ENCODE data around the gene TMPRSS7.
"Not testable (repeated sequence)": the region's sequence is repeated elsewhere in the genome, so short reads cannot be mapped to it uniquely, and the experiment has no call there.

The TMPRSS7 gene

GRCh38 chr3:112047264-112047663 lies 12.7 kb downstream of the TMPRSS7 start:
- H3K27ac ChIP-seq: no peak overlapping the region
- no peak for TF ChIP-seq CTCF (conservative IDR thresholded peaks at IDR 0.05)

- no peak for TF ChIP-seq CTCF (conservative IDR thresholded peaks at IDR 0.05)
Measured at GRCh38 chr3:112048911-112049310, 14.4 kb downstream of the TMPRSS7 start.

DNA sequence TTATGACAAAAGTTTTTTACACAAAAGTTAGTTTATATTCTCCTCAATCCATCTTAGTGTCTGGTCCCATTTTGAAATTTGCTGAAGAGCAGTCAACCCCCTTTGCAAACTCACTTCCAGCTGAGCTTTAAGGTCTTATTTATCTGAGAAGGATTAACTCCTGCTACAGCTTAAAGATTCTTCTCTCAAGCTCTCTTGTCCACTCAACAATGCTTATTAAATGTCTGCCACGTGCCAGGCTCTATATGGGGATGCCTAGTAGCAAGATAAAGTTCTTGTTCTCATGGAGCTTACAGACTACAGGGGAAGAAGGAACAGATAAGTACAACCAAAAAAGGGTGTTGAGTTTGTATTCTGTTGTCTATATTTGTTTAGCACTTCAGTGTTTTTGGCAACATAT lies 18.7 kb downstream of the TMPRSS7 start:
- no peak overlapping the region for H3K27ac ChIP-seq
- TF ChIP-seq CTCF (conservative IDR thresholded peaks at IDR 0.05): no peak

More at GRCh38 chr3:112048911-112049310, 14.4 kb downstream of the TMPRSS7 start:
- no peak overlapping the region for H3K27ac ChIP-seq

DNA sequence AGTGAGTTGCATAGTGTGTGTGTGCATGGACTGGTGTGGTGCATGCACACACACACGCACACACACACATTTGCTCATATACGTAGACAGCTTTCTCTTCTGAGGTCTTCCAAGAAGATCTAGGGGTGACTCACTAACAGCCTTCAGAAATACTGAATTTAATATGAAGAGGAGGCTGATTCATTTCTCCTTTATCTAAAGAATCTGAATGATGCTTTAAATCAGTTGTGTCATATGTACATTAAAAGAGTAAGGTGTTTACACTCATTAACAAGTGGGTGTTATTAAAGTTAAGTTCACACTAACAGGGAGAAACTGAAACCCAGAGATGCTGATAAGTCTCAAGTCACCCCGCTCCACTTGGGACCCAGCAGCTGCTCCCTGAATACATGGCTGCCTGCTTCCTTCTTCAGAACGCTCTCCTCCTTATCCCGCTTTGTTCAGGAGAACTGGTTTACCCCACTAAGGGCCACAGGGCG lies 22.0 kb downstream of the TMPRSS7 start:
- no peak for TF ChIP-seq CTCF (conservative IDR thresholded peaks at IDR 0.05)
- no peak overlapping the region for H3K27ac ChIP-seq

GRCh38 chr3:112059497-112059896 lies 25.0 kb downstream of the TMPRSS7 start:
- TF ChIP-seq CTCF (conservative IDR thresholded peaks at IDR 0.05): no peak
- H3K27ac ChIP-seq: no peak overlapping the region

DNA sequence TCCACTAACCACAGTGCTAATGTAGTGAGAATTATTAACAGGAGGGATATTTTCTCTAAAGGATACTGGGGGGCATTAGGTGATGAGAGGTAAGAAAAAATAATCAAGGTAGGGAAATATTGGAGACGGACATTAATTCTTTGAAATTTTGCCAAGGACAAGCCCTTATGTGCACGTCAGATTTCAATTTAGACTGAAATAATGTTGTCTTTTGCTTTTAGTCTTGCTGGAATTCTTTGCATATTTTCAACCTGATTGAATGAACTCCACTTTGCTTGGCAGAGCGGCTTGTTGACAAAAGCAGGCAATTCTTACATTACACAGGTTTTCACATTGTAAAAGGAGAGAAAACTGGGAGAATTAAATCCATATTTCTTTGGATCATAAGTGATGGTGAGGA lies 26.6 kb downstream of the TMPRSS7 start:
- H3K27ac ChIP-seq: no peak overlapping the region
- no peak for TF ChIP-seq CTCF (conservative IDR thresholded peaks at IDR 0.05)

DNA sequence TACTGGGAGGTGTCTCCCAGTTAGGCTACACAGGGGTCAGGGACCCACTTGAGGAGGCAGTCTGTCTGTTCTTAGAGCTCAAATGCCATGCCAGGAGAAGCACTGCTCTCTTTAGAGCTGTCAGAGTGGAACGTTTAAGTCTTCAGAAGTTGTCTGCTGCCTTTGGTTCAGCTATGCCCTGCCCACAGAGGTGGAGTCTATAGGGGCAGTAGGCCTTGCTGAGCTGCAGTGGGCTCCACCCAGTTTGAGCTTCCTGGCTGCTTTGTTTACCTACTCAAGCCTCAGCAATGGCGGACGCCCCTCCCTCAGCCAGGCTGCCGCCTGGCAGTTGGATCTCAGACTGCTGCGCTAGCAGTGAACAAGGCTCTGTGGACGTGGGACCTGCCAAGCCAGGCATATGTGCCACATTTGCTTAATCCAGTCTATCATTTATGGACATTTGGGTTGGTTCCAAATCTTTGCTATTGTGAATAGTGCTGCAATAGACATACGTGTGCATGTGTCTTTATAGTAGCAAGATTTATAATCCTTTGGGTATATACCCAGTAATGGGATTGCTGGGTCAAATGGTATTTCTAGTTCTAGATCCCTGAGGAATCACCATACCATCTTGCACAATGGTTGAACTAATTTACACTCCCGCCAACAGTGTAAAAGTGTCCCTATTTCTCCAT lies 38.0 kb downstream of the TMPRSS7 start:
- H3K27ac ChIP-seq: not testable (repeated sequence)

DNA sequence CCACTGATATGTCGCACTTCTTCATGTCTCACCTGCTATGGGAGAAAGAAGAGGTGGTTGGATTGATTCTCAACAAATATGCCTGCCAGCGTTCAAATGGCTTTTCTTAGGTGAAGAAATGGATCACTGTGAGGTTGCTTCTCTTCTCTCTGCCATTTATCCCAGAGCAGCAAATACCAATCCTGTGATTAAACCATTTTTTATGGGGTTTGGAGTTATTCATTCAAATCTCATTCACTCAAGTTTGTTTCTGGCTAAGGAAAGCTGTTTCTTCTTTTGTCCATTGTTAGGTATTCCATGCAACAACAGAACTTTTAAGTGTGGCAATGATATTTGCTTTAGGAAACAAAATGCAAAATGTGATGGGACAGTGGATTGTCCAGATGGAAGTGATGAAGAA lies 39.5 kb downstream of the TMPRSS7 start:
- TF ChIP-seq CTCF (conservative IDR thresholded peaks at IDR 0.05): no peak
- H3K27ac ChIP-seq: peak overlapping the region; percentile 64; the same call in 1 of the 2 replicates

All from VCaP (cell line).